AG09319 (cell line): Measurements from ENCODE around the gene ITPRID1.

Experiments used
- DNase-seq: peaks from one replicate; pipeline ENCODE4 v3.0.0-alpha.2; 2010; ENCODE audit warnings: low read depth; ENCODE audit errors: extremely low read depth
- TF ChIP-seq, protein P1 (sequence below): IDR thresholded peaks from 2 replicates; pipeline ENCODE4 v1.5.1; 2011; ENCODE audit warnings: low read depth, mild to moderate bottlenecking, inconsistent platforms, low read length, moderate library complexity

ITPRID1 gene

GRCh38 chr7:31545549-31545948 is 31.7 kb downstream of the ITPRID1 start:
- DNase-seq: no peak
- TF ChIP-seq, protein P1, sequence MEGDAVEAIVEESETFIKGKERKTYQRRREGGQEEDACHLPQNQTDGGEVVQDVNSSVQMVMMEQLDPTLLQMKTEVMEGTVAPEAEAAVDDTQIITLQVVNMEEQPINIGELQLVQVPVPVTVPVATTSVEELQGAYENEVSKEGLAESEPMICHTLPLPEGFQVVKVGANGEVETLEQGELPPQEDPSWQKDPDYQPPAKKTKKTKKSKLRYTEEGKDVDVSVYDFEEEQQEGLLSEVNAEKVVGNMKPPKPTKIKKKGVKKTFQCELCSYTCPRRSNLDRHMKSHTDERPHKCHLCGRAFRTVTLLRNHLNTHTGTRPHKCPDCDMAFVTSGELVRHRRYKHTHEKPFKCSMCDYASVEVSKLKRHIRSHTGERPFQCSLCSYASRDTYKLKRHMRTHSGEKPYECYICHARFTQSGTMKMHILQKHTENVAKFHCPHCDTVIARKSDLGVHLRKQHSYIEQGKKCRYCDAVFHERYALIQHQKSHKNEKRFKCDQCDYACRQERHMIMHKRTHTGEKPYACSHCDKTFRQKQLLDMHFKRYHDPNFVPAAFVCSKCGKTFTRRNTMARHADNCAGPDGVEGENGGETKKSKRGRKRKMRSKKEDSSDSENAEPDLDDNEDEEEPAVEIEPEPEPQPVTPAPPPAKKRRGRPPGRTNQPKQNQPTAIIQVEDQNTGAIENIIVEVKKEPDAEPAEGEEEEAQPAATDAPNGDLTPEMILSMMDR: no peak

DNA sequence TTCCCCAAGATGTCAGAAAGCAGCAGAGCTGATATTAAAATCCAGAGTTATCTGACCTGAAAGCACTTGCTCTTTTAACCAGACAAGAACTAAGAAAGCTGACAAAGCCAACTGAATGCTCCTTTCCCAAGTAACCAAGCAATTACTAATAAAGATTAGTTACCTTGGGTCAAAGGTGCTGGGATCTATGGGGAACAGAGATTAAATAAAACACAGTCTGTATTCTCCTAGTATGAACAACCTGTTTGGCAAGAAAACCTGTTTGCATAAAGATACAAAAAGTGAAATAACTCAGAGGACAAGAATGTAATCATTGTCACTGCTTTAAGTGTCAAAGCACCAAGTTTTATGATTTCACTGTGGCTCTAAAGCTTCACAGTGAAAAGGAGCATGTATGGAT is 35.7 kb downstream of the ITPRID1 start:
- no peak for DNase-seq
- TF ChIP-seq, protein P1: no peak

- DNase-seq: no peak
- TF ChIP-seq, protein P1: no peak
Measured at GRCh38 chr7:31550432-31550831, 36.5 kb downstream of the ITPRID1 start.

DNA sequence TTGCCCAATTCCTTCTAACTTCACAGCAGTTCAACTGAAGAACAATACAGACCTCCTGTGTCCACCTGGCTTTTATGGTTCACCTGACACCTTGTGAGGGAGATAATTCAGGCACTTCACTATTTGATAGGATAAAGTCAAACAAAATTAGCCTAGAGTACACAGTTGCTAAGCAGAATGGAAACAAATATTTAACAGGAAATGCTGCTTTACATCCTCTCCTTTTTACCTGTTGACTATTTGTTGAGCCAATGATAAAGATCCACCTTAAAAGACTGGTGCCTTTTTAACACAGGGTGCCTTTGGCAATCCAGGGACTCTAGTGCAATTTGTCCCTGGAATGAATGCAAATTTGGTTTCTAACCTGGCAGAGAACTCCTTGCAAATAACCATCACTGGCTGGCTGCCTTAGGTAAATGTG is 39.8 kb downstream of the ITPRID1 start:
- TF ChIP-seq, protein P1: no peak
- DNase-seq: no peak

DNA sequence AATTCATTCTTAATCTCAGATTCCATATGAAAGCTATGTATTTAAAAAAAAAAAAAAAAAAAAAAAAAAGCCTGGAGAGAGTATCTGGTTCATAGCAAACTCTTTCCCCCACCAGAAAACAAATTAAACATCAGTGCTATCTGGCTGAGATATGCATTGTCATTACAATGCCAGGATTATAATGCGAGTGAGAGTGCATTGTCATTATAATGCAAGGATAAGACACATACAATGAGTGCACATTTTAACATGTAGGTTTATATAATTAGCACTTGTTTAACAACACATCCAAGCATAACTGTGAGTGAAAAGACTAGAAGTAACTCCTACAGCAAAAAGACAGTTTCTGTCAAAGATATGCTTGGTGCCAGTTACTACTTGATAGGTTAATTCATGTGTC is 48.1 kb downstream of the ITPRID1 start:
- DNase-seq: no peak
- TF ChIP-seq, protein P1: no peak

DNA sequence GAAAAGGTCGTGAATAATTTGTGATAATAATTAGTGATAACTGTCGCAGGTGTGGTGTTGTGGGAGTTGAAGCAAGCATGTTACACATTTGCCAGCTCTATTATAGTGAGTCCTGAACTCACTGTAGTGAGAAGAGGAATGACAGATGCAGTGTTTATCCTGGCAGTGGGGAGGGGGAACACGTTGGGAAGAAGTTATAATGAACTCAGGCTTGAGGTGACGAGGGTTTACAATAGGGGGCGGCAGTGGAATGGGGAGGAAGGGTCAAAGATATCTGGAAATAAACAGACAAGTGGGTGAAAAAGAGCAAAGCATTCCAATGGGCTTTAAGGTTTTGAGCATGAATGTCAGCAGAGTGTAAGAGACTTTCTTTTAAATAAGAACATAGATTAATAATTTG is 49.6 kb downstream of the ITPRID1 start:
- TF ChIP-seq, protein P1: no peak

GRCh38 chr7:31563951-31564350 is 50.1 kb downstream of the ITPRID1 start:
- no peak for DNase-seq
- TF ChIP-seq, protein P1: no peak

More for the DNA sequence above, 49.6 kb downstream of the ITPRID1 start:
- DNase-seq: no peak

- DNase-seq: no peak
- TF ChIP-seq, protein P1: no peak
Measured at GRCh38 chr7:31564661-31565060, 50.8 kb downstream of the ITPRID1 start.
